Heart left ventricle (tissue), 13 donors: ENCODE data around the gene DKK3.

ENCODE experiments used
- POLR2A ChIP-seq, 2 donors: fragments of 450-650 bp; IDR thresholded peaks; one replicate each; pipeline ENCODE4 v1.6.1; 2017; ENCODE audit warnings: antibody characterized with exemption in 2 of 2, mild to moderate bottlenecking in 2 of 2, moderate library complexity in 2 of 2
- TF ChIP-seq, protein P1 (sequence below), 12 donors: fragments of 200-600 bp; sonication (generic) in 4 of 12; IDR thresholded peaks; one replicate each; pipeline versions ENCODE4 v1.5.0 to v1.8.0; 2018 to 2022; ENCODE audit warnings: antibody characterized with exemption in 12 of 12, mild to moderate bottlenecking in 5 of 12
- donor health status: ischemic (EF 13 %, LVEDD 7.1; RV severe dilation, severe dysfunction).
- donor health status: DM: no; HTN: yes; CAD: no.
- donor health status: DM: no; HTN: no; CAD: no.
- donor health status: ischemic (EF 25% LVEDD 6.9; RV normal size, moderate dysfunction).
- donor health status: ischemic (EF 25% LVEDD 5.7; RV mildly dilated, moderate dysfunction).
- donor health status: ischemic (EF 35%, LVEDD 5.7; RV mildly dilated, moderate dysfunction).
- donor health status: nonischemic (EF 11% LVEDD 7.7; RV severe dilation, severe dysfunction).
- donor health status: DM: yes; HTN: yes; CAD: no.
- donor health status: PGD.
- donor health status: ischemic (EF 29% LVEDD 5.4; RV normal size, mild dysfunction).
- donor health status: nonischemic (EF 23%, LVEDD 6.1; RV moderate dilation, normal function).

DNA sequence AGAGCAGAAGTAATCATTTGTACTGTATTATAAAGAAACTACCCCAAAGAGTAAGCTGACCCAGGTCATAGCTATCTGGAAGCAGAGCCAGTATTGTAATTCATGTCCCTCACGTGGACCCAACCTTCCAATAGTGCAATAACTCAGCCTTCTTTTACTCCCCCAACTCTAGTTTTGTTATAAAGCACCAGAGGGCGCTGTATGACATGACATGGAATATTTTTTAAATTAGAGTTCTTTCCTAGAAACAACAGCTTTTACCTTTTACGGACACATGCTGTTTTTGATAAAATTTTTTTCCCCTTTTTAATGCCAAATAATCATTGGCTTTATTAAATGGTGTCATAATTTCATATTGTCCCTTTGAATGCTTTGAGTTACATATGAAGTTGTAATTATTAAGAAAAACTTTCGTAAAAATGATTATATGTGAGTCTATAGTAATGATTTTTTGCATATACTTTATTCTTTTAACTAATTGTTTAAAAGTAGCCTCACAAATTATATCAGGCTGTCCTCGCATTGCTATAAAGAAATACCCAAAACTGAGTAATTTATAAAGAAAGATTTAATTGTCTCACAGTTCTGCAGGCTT is 76.9 kb downstream of the DKK3 start:
- TF ChIP-seq, protein P1, sequence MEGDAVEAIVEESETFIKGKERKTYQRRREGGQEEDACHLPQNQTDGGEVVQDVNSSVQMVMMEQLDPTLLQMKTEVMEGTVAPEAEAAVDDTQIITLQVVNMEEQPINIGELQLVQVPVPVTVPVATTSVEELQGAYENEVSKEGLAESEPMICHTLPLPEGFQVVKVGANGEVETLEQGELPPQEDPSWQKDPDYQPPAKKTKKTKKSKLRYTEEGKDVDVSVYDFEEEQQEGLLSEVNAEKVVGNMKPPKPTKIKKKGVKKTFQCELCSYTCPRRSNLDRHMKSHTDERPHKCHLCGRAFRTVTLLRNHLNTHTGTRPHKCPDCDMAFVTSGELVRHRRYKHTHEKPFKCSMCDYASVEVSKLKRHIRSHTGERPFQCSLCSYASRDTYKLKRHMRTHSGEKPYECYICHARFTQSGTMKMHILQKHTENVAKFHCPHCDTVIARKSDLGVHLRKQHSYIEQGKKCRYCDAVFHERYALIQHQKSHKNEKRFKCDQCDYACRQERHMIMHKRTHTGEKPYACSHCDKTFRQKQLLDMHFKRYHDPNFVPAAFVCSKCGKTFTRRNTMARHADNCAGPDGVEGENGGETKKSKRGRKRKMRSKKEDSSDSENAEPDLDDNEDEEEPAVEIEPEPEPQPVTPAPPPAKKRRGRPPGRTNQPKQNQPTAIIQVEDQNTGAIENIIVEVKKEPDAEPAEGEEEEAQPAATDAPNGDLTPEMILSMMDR (IDR thresholded peaks at IDR 0.05): peak; percentile 56 to 82 (median 69)
- no peak for TF ChIP-seq POLR2A (IDR thresholded peaks at IDR 0.05)
